Epidermal melanocyte (primary cell): ENCODE data around the gene ZNF684.
"Not testable (repeated sequence)": the region's sequence is repeated elsewhere in the genome, so short reads cannot be mapped to it uniquely, and the experiment has no call there.

Experiments used
- DNase-seq: peaks from one replicate; pipeline ENCODE4 v3.0.0; 2011; ENCODE audit warnings: low spot score; ENCODE audit not compliant: insufficient read length

Gene ZNF684

GRCh38 chr1:40531381-40532061 is at the start of gene ZNF684:
TSS of gene ZNF684 (plus strand) at chr1:40531637. CDS start at chr1:40533167, 1,530 bp downstream.
- peak; percentile 90 for DNase-seq

GRCh38 chr1:40495315-40495903 is 36.0 kb upstream of the ZNF684 start:
- no peak for DNase-seq

- DNase-seq = not testable (repeated sequence)
These were observed 28.8 kb upstream of the ZNF684 start for GRCh38 chr1:40502651-40503050.

- no peak for DNase-seq
These were observed 23.5 kb upstream of the ZNF684 start for GRCh38 chr1:40507973-40508372.

- peak; percentile 50 for DNase-seq
These were observed 22.8 kb upstream of the ZNF684 start, which contains the start of gene EXO5 for GRCh38 chr1:40508375-40509341. TSS of gene EXO5 (plus strand) at chr1:40508767. CDS start at chr1:40514545, 5,778 bp downstream.

- no peak for DNase-seq
These were observed 11.9 kb upstream of the ZNF684 start for GRCh38 chr1:40519517-40519916.

GRCh38 chr1:40530735-40531380 is 579 bp upstream of the ZNF684 start:
- no peak for DNase-seq

- DNase-seq = no peak
These were observed 589 bp downstream of the ZNF684 start for GRCh38 chr1:40532062-40532389.

GRCh38 chr1:40532844-40533424 is 1.5 kb downstream of the ZNF684 start:
- DNase-seq = peak; percentile 45

- DNase-seq = no peak
These were observed 3.2 kb downstream of the ZNF684 start for GRCh38 chr1:40534589-40534988.

GRCh38 chr1:40535732-40536131 is 4.3 kb downstream of the ZNF684 start:
- no peak for DNase-seq

GRCh38 chr1:40539338-40539737 is 7.9 kb downstream of the ZNF684 start:
- no peak for DNase-seq

- DNase-seq = no peak
These were observed 15.5 kb downstream of the ZNF684 start for GRCh38 chr1:40546957-40547356.

- no peak for DNase-seq
These were observed 21.6 kb downstream of the ZNF684 start for GRCh38 chr1:40553017-40553416.

- DNase-seq = not testable (repeated sequence)
These were observed 23.4 kb downstream of the ZNF684 start for GRCh38 chr1:40554807-40555206.

- no peak for DNase-seq
These were observed 24.7 kb downstream of the ZNF684 start for GRCh38 chr1:40556121-40556520.

GRCh38 chr1:40558241-40558640 is 26.8 kb downstream of the ZNF684 start:
- not testable (repeated sequence) for DNase-seq

- DNase-seq = no peak
These were observed 30.7 kb downstream of the ZNF684 start for GRCh38 chr1:40562185-40562584.

GRCh38 chr1:40563266-40563665 is 31.8 kb downstream of the ZNF684 start:
- no peak for DNase-seq

- no peak for DNase-seq
These were observed 33.1 kb downstream of the ZNF684 start for GRCh38 chr1:40564506-40564905.

- no peak for DNase-seq
These were observed 33.5 kb downstream of the ZNF684 start for GRCh38 chr1:40564913-40565312.
